Upper lobe of right lung (tissue), 1 donor: Measurements from ENCODE around the gene TTC7B. TPM values are rescaled to one million over a fixed set of nuclear protein-coding genes. Genes with fewer than 3 reads are reported as not detected.

Experiments used
- ATAC-seq: fragments of 200-7000 bp; cut with Tn5 transposase; one replicate; pipeline ENCODE4 v1.9.1; 2020; ENCODE audit warnings: mild to moderate bottlenecking, moderate library complexity
- DNase-seq: peaks from one replicate; pipeline ENCODE4 v3.0.0-alpha.2; 2020
- H3K27ac ChIP-seq: fragments of 200-600 bp; one replicate; pipeline ENCODE4 v1.8.0; 2022
- H3K27me3 ChIP-seq: fragments of 200-600 bp; one replicate; pipeline ENCODE4 v1.8.0; 2022; ENCODE audit warnings: mild to moderate bottlenecking
- H3K36me3 ChIP-seq: fragments of 200-600 bp; one replicate; pipeline ENCODE4 v1.8.0; 2022
- H3K4me1 ChIP-seq: fragments of 200-600 bp; one replicate; pipeline ENCODE4 v1.8.0; 2022
- H3K4me3 ChIP-seq: fragments of 200-600 bp; one replicate; pipeline ENCODE4 v1.8.0; 2022; ENCODE audit warnings: mild to moderate bottlenecking
- H3K9me3 ChIP-seq: fragments of 200-600 bp; one replicate; pipeline ENCODE4 v1.8.0; 2022
- intact Hi-C: fragments of 100-400 bp; cut with DNase I; formaldehyde crosslinking; loops from one replicate; pipeline ENCODE4 v1.11.0; 2022
- total RNA-seq: library from RNA; stranded (reverse); fragmentation: NEBNext Ultra II Directional; extraction: Animal tissue kit (Norgen Biotek cat#: 25700); gene quantifications from one replicate; pipeline ENCODE4 v1.2.1, GENCODE V29; 2021
- TF ChIP-seq, protein P1 (sequence below): fragments of 200-600 bp; IDR thresholded peaks from one replicate; pipeline ENCODE4 v1.8.0; 2022; ENCODE audit warnings: antibody characterized with exemption
- donor health status: DM: no; HTN: yes; CAD: no; lungs with severe emphysema.

The TTC7B gene
- total RNA-seq, 1 donor from 2014 or later, result 41.5 TPM

DNA sequence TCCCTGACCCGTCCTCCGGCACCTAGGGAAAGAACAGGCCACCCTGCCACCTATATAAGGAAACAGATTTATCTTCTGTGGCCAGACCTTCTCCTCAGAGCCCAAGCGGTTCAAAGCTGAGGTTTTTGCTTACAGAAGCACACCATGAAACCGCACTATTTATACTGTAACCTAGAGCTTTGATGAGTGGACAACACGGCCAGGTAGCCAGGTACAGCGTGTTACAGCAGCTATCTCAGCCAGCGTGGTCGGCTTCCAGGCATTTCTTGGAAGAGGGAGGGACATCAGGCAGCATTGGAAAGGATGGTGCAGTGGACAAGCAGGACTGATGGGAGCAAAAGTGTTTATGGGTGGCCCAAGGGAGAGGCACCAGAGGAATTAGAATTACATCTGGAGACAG is 34.4 kb downstream of the TTC7B start:
- TF ChIP-seq, protein P1, sequence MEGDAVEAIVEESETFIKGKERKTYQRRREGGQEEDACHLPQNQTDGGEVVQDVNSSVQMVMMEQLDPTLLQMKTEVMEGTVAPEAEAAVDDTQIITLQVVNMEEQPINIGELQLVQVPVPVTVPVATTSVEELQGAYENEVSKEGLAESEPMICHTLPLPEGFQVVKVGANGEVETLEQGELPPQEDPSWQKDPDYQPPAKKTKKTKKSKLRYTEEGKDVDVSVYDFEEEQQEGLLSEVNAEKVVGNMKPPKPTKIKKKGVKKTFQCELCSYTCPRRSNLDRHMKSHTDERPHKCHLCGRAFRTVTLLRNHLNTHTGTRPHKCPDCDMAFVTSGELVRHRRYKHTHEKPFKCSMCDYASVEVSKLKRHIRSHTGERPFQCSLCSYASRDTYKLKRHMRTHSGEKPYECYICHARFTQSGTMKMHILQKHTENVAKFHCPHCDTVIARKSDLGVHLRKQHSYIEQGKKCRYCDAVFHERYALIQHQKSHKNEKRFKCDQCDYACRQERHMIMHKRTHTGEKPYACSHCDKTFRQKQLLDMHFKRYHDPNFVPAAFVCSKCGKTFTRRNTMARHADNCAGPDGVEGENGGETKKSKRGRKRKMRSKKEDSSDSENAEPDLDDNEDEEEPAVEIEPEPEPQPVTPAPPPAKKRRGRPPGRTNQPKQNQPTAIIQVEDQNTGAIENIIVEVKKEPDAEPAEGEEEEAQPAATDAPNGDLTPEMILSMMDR, result no peak
- ATAC-seq, result no peak
- H3K4me1 ChIP-seq, result no peaks in the 10 kb centered on the region
- H3K36me3 ChIP-seq, result peaks cover 9% of the 10 kb centered on the region
- H3K27me3 ChIP-seq, result no peaks in the 10 kb centered on the region
- H3K27ac ChIP-seq, result no peak overlapping the region
- intact Hi-C loops, result no loop called here
- H3K9me3 ChIP-seq, result no peaks in the 10 kb centered on the region
- H3K4me3 ChIP-seq, result no peak overlapping the region
- no peak for DNase-seq

DNA sequence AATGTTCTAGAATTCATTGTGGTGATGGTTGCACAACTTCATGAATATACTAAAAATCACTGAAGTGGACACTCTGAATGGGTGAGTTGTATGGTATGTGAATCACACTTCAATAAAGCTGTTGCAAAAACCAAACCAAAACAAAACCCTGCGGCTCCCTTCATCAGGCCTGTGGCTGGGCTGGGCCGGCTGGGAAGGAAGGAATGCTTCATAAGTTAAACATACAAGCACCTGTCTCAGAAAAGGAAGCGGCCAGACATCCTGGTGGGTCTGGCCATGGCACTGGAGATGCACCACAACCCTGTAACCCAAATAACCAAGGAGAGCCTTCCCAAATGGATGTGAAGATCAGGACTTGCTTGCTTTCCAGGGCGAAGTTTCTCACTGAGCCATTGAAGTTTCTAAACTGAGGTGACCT is 34.9 kb downstream of the TTC7B start:
- TF ChIP-seq, protein P1, result no peak
- Histone ChIP-seq H3K4me1 (no peaks in the 10 kb centered on the region), H3K27ac (no peak overlapping the region), H3K27me3 (no peaks in the 10 kb centered on the region), H3K9me3 (no peaks in the 10 kb centered on the region), H3K36me3 (peaks cover 9% of the 10 kb centered on the region), H3K4me3 (no peak overlapping the region)
- intact Hi-C loops, result no loop called here
- DNase-seq (peak; percentile 36), ATAC-seq (no peak)

DNA sequence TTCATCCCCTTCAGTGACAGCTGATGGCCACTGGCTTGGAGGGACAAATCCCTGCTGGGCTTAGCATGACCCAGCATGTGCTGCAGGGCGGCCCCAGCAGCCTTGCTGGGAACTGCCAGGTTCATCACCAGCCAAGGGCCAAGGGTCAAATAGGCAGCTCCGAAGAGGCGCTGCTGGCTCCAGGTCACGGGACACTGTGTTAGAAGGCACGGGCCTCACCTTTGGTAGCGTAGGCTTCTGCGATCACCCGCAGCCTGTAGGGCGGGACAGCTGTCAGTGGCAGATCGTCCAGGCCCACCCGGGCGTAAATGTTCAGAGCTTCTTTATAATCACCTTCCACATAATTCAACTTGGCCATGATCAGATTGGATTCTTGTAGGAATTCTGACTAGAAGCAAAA is 35.7 kb downstream of the TTC7B start:
- H3K36me3 ChIP-seq, result peaks cover 9% of the 10 kb centered on the region
- H3K27ac ChIP-seq, result no peak overlapping the region
- H3K4me3 ChIP-seq, result no peak overlapping the region
- intact Hi-C loops, result no loop called here
- DNase-seq, result peak; percentile 40
- no peaks in the 10 kb centered on the region for H3K4me1 ChIP-seq
- TF ChIP-seq, protein P1, result no peak
- no peaks in the 10 kb centered on the region for H3K9me3 ChIP-seq
- ATAC-seq, result no peak
- no peaks in the 10 kb centered on the region for H3K27me3 ChIP-seq

DNA sequence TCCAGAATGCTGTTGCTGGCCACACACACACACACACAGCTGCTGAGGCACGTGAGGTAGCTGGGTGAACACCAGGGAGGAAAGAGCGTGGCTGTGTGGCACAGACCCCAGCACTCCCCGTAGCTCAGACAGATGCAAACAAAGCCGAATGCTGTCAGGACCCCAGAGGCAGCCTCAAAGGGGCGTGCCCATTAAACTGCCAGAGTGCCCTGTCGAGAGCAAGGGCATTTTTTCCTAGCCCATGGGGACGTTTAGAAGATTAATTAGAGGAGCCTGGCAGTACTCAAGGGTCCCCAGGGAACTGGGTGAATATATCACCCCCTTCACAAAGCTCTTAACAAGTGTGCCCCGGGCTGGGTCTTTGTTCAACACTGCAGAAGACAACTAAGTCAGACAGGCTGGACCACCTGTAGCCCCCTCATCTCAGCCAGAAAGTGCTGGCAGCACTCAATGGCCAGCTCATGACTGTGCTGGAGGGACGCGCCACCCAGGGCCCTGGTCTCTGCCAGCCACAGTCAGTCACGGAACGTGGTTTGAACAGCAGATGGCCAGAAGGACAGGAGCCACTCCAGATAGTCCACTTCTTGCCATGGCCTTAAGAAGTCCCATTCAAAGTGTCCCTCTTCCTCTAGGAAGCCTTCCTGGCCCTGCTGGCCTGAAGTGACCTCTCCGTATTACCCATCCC is 37.5 kb downstream of the TTC7B start:
- no peak overlapping the region for H3K4me3 ChIP-seq
- DNase-seq (no peak), ATAC-seq (no peak)
- TF ChIP-seq, protein P1, result no peak
- no peaks in the 10 kb centered on the region for H3K4me1 ChIP-seq
- intact Hi-C loops, result no loop called here
- no peaks in the 10 kb centered on the region for H3K27me3 ChIP-seq
- no peak overlapping the region for H3K27ac ChIP-seq
- no peaks in the 10 kb centered on the region for H3K9me3 ChIP-seq
- H3K36me3 ChIP-seq, result peaks cover 5% of the 10 kb centered on the region

DNA sequence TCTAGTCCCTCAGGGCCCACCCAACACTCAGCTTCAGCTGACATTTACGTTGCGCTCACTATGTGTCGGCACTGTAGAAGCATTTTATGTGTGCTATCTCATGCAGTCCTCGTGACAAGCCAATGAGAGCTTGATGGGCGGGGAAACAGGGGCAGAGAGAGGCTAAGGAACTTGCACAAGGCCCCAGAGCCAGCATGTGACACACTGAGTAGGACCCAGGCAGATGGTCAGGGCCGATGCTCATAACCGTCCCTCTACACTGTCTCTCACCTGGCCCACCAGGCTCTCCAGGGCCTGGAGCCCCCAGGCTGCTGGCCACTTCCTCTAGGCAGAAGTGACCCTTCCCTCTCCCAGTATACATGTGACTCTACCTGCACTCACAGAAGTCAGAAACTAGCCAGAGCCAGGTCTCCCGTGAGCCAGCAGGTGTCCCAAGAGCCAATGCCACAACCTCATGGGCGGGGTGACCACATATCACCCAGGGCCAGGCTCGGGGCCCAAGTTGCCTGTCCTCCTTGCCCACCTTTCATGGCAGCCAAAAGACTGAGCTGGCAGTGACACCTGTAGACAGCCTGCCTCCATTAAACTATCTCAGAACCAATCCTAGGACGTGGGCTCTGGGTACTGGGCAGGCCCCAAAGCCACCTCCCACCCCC is 38.3 kb downstream of the TTC7B start:
- intact Hi-C loops, result no loop called here
- TF ChIP-seq, protein P1, result no peak
- H3K9me3 ChIP-seq, result no peaks in the 10 kb centered on the region
- no peak overlapping the region for H3K4me3 ChIP-seq
- ATAC-seq (peak; percentile 85), DNase-seq (no peak)
- no peaks in the 10 kb centered on the region for H3K4me1 ChIP-seq
- peaks cover 5% of the 10 kb centered on the region for H3K36me3 ChIP-seq
- H3K27me3 ChIP-seq, result no peaks in the 10 kb centered on the region
- H3K27ac ChIP-seq, result no peak overlapping the region
